ENCODE measurements around the gene KDM1B. TPM values are rescaled to one million over a fixed set of nuclear protein-coding genes. Genes with fewer than 3 reads are reported as not detected.
A peak's percentile ranks its signal among the peaks of the same experiment; 100 is the strongest.

KDM1B gene
- total and polyA plus RNA-seq, 9 of the 15 experiments (the other 6 are each of a cell fraction or from before 2014, with no cell fraction given) = 1.4 to 58.9 (median 36.3) TPM

DNA sequence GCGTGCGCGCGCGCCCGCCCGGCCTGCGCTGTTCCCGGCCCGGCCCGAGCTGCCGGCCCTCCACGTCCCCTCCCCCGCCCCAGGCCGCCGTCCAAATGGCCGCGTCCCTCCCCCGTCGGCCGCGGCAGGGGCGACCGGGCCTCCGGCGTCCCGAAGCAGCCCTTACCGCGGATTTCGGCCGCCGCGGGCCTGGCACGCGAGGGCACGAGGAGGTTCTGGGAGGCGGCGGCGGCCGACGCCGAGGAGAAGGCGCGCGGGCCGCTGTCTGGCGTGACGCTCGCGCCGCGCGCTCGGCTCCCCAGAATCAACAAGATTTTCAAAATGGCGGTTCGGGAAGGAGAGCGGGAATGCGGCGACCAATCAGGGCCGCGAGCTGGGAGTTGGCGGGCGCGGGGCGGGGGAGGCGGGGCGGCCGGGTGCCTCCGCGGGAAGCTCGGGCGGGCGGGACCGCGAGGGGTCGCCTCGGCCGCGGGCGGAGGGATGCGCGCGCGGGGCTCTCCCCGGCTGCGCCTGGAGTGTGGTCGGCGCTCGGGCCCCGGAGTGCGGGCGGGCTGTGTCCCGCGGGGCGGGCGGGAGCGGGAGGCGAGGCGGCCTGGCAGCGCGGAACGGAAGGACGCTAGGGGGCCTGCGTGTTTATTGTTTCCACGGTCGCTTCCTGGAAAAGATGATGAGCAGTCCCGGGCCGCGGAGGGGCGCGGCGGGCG lies 109.1 kb downstream of the KDM1B start, which contains the start of gene DEK (continued):
- TF ChIP-seq NKRF (IDR thresholded peaks at IDR 0.05; ENCODE audit: borderline replicate concordance) (no peak), U2AF1 (optimal IDR thresholded peaks at IDR 0.05; ENCODE audit: low read depth, low read length) (no peak), STAT5B (CRISPR knock-in tag; IDR thresholded peaks at IDR 0.05) (no peak), PHB2 (IDR thresholded peaks at IDR 0.05; ENCODE audit: low read depth) (no peak), ZNF551 (CRISPR knock-in tag; IDR thresholded peaks at IDR 0.05) (no peak), CHCHD3 (CRISPR knock-in tag; IDR thresholded peaks at IDR 0.05) (no peak), ZNF224 (CRISPR knock-in tag; IDR thresholded peaks at IDR 0.05) (no peak), HINFP (tag; conservative IDR thresholded peaks at IDR 0.05; ENCODE audit: low read depth) (no peak), JUNB (CRISPR knock-in tag; conservative IDR thresholded peaks at IDR 0.05) (no peak), HNRNPL (IDR thresholded peaks at IDR 0.05; ENCODE audit: low read depth, low read length) (no peak), CREBBP (IDR thresholded peaks at IDR 0.05; ENCODE audit: low read depth, low read length) (no peak), NR0B1 (IDR thresholded peaks at IDR 0.05; ENCODE audit: partially characterized antibody) (no peak), PREB (CRISPR knock-in tag; IDR thresholded peaks at IDR 0.05) (0 out of 2 replicates have a peak, but pooled peaks have one; percentile 62), GTF2F1 (IDR thresholded peaks at IDR 0.05; ENCODE audit: low read depth, low read length) (no peak), ZNF197 (CRISPR knock-in tag; IDR thresholded peaks at IDR 0.05; ENCODE audit: low read depth) (no peak), RAD51 (IDR thresholded peaks at IDR 0.05; ENCODE audit: borderline replicate concordance, low read depth) (no peak)
- TF ChIP-seq, protein P1, sequence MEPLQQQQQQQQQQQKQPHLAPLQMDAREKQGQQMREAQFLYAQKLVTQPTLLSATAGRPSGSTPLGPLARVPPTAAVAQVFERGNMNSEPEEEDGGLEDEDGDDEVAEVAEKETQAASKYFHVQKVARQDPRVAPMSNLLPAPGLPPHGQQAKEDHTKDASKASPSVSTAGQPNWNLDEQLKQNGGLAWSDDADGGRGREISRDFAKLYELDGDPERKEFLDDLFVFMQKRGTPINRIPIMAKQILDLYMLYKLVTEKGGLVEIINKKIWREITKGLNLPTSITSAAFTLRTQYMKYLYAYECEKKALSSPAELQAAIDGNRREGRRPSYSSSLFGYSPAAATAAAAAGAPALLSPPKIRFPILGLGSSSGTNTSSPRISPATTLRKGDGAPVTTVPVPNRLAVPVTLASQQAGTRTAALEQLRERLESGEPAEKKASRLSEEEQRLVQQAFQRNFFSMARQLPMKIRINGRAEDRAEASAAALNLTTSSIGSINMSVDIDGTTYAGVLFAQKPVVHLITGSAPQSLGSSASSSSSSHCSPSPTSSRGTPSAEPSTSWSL (CRISPR knock-in tag; IDR thresholded peaks at IDR 0.05; ENCODE audit: borderline replicate concordance) = no peak
- TF ChIP-seq, protein P2, sequence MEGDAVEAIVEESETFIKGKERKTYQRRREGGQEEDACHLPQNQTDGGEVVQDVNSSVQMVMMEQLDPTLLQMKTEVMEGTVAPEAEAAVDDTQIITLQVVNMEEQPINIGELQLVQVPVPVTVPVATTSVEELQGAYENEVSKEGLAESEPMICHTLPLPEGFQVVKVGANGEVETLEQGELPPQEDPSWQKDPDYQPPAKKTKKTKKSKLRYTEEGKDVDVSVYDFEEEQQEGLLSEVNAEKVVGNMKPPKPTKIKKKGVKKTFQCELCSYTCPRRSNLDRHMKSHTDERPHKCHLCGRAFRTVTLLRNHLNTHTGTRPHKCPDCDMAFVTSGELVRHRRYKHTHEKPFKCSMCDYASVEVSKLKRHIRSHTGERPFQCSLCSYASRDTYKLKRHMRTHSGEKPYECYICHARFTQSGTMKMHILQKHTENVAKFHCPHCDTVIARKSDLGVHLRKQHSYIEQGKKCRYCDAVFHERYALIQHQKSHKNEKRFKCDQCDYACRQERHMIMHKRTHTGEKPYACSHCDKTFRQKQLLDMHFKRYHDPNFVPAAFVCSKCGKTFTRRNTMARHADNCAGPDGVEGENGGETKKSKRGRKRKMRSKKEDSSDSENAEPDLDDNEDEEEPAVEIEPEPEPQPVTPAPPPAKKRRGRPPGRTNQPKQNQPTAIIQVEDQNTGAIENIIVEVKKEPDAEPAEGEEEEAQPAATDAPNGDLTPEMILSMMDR (IDR thresholded peaks at IDR 0.05 in 2 of 3, conservative IDR thresholded peaks at IDR 0.05 in 1 of 3; ENCODE audit: insufficient read depth in 2 of 3, low read depth in 1 of 3, low read length in 3 of 3) = peak; percentile 63 to 84 (median 76)

All from K562 (cell line).